Fibroblast of skin of back (primary cell): ENCODE data around the gene GPI.
"Not testable (repeated sequence)": the region's sequence is repeated elsewhere in the genome, so short reads cannot be mapped to it uniquely, and the experiment has no call there.

Experiments used
- DNase-seq: peaks from one replicate; pipeline ENCODE4 v3.0.0-alpha.2; 2013

Gene GPI

GRCh38 chr19:34368338-34368737 is 3.3 kb downstream of the GPI start:
- no peak for DNase-seq

- not testable (repeated sequence) for DNase-seq
Measured at GRCh38 chr19:34369166-34369565, 4.2 kb downstream of the GPI start.

DNA sequence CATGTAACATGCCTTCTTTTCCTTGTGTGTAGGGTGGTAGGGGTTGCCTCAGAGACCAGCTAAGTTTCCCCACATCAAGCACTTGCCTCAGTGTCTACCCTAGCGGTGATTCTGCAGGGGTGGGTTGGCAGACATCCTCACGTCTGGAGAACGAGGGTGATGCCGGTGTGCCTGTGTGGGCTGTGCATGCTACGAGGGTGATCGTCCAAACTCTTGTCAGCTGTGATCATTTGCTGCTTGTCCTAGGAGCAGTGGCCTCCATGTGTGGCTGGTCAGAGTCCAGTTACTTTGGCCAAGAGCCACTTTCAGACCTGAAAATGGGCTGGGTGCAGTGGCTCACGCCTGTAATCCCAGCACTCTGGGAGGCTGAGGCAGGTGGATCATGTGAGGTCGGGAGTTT is 5.1 kb downstream of the GPI start:
- DNase-seq: no peak

DNA sequence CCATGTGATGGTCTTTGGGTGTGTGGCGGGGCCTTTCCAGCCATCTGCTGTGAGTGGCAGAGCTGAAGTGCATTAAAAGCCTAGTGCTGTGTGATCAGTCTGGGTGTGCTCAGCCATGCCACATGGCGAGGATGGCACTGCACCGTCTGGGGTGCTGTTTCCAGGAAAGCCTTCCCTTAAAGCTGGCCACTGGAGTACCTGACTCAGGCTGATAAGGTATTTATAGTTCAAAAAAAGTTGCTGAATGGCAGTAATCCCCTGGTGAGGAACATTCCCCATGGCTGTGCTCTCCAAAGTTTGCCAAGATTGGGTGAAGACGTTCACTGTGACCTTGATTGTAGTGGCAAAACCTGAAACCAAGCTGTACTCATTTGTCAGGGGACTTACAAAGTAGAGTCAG is 6.0 kb downstream of the GPI start:
- no peak for DNase-seq

GRCh38 chr19:34373601-34374288 is 8.7 kb downstream of the GPI start:
- no peak for DNase-seq

DNA sequence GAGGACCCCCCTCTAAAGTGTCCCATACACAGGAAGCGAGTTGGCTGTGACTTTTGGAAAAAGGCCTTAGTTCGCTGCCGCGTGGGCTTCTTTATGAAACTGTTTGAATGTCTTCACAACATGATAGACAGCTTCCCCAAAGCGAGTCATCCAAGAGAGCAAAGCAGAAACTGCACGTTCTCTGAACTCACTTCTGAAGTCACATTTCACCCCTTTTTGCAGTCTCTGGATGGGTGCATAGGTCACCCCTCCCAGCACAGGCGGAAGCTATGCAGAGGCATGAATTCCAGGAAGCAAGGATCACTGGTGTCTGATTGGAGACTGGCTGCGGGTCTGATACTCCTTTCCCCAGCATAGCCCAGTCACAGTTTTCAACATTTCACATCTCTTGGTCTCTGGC is 10.6 kb downstream of the GPI start:
- DNase-seq: no peak

- DNase-seq: no peak
Measured at GRCh38 chr19:34380639-34381241, 15.7 kb downstream of the GPI start.

GRCh38 chr19:34381399-34382251 is 16.6 kb downstream of the GPI start:
- DNase-seq: no peak

GRCh38 chr19:34382471-34382870 is 17.5 kb downstream of the GPI start:
- DNase-seq: no peak

DNA sequence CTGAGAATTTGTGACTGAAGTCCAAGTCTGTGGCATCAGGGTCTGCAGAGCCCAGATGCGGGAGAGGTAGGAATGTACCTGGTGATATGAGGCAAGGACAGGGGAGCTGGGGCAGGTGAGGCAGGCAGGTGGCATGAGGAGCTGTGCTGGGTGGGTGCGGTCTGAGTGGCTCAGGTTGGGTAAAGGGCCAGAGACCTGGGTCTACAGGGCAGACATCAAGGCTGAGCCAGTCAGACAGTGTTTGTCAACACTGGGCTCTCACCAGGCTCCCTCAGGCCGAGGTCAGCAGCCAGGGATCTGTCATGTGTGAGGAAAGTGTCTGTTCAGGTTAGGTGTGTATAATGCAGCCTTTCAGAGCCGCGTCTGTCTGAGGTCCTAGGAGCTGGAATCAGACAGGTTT is 18.6 kb downstream of the GPI start:
- no peak for DNase-seq

- DNase-seq: no peak
Measured at GRCh38 chr19:34386645-34387445, 21.8 kb downstream of the GPI start.

DNA sequence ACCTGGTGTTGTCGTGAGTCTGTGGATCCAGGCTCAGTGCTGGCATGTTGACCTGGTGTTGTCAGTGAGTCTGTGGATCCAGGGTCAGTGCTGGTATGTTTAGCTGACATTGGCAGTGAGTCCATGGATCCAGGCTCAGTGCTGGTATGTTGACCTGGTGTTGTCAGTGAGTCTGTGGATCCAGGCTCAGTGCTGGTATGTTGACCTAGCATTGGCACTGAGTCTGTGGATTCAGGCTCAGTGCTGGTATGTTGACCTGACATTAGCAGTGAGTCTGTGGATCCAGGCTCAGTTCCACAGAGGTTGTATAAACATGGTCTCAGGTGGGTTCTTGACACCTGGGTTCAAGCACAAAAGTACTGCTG is 22.4 kb downstream of the GPI start:
- DNase-seq: no peak

DNA sequence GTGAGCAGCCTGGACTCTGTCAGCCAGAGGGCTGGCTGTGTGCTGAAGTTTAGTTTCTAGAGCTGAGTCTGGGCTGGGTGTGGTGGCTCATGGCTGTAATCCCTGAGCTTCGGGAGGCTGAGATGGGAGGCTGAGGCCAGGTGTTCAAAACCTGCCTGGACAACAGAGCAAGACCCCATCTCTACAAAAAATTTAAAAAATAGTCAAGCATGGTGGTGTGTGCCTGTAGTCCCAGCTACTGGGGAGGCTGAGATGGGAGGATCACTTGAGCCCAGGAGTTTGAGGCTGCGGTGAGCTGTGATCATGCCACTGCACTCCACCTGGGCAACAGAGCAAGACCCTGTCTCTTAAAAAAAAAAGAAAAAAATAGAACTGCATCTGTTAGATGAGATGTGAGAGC is 23.7 kb downstream of the GPI start:
- not testable (repeated sequence) for DNase-seq

DNA sequence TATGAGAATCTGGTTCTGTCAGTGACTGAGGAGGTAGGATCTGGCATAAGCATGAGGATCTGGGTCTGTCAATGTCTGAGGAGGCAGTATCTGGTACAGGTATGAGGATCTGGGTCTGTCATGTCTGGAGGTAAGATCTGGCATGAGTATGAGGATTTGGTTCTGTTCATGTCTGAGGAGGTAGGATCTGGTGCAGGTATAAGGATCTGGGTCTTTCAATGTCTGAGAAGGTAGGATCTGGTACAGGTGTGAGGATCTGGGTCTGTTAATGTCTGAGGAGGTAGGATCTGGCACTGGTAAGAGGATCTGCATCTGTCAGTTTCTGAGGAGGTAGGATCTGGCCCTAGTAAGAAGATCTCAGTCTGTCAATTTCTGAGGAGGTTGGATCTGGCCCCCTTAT is 26.8 kb downstream of the GPI start:
- DNase-seq: no peak

- DNase-seq: no peak
Measured at GRCh38 chr19:34393031-34393430, 28.0 kb downstream of the GPI start.

- no peak for DNase-seq
Measured at GRCh38 chr19:34393629-34394028, 28.6 kb downstream of the GPI start.

GRCh38 chr19:34397853-34398252 is 32.9 kb downstream of the GPI start:
- DNase-seq: no peak

GRCh38 chr19:34399886-34400285 is 34.9 kb downstream of the GPI start:
- DNase-seq: no peak

- DNase-seq: not testable (repeated sequence)
Measured at GRCh38 chr19:34400844-34401243, 35.8 kb downstream of the GPI start.

DNA sequence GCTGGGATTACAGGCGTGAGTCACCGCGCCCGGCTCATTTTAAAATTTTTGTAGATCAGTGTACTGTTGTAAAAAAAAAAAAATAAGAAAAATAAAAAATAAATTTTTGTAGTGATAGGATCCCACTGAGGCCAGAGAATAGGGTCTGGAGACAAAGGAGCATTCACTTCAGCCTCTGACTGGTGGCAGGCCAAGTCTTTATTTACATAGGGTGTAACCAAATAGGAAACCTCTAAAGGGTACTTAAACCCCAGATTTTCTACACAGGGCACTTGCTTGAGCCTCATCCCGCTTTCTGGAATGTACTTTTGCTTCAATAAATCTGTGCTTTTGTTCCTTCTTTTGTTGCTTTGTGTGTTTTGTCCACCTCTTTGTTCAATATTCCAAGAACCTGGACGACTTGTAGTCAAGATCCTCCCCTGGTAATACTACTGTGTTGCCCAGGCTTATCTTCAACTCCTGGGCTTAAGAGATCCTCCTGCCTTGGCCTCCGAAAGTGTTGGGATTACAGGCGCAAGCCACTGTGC is 37.1 kb downstream of the GPI start:
- no peak for DNase-seq

DNA sequence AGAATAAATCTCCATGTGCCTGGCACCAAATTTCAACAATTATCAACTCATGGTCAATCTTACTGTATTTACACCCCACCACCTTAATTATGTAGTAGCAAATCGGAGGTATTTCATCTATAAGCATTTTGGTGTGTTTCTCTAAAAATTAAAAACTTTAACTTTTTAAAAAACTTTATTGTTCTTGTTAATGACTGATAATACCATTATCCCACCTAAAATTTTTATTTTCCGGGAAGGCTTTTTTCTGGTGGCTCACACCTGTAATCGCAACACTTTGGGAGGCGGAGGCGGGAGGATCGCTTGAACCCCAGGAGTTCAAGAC is 38.8 kb downstream of the GPI start:
- no peak for DNase-seq

- DNase-seq: peak; percentile 85
Measured at GRCh38 chr19:34404109-34404909, 39.3 kb downstream of the GPI start, which contains the start of gene PDCD2L. Gene PDCD2L (plus strand): TSS chr19:34404399. CDS start chr19:34404431, 32 bp downstream.
